Stomach smooth muscle (tissue), 2 donors: ENCODE data around the gene OSBP2.
A peak's percentile ranks its signal among the peaks of the same experiment; 100 is the strongest.

Experiments
- H3K27ac ChIP-seq: one replicate; pipeline ENCODE4 v1.7.0; 2013; ENCODE audit warnings: mild to moderate bottlenecking, low read length, inconsistent platforms
- H3K27me3 ChIP-seq, 2 donors: one replicate each; pipeline ENCODE4 v1.7.0; 2013; ENCODE audit warnings: low read length in 2 of 2; ENCODE audit not compliant: insufficient read depth in 2 of 2, control insufficient read depth in 1 of 2
- H3K36me3 ChIP-seq, 2 donors: one replicate each; pipeline ENCODE4 v1.7.0; 2013; ENCODE audit warnings: low read length in 2 of 2; ENCODE audit not compliant: control insufficient read depth in 2 of 2, insufficient read depth in 2 of 2
- H3K4me1 ChIP-seq: one replicate; pipeline ENCODE4 v1.7.0; 2013; ENCODE audit warnings: low read length; ENCODE audit not compliant: control insufficient read depth, insufficient read depth
- H3K4me3 ChIP-seq, 2 donors: one replicate each; pipeline ENCODE4 v1.7.0; 2013; ENCODE audit warnings: low read length in 2 of 2
- H3K9ac ChIP-seq, 2 donors: one replicate each; pipeline ENCODE4 v1.7.0; 2013; ENCODE audit warnings: low read length in 2 of 2, mild to moderate bottlenecking in 1 of 2
- H3K9me3 ChIP-seq, 2 donors: one replicate each; pipeline ENCODE4 v1.7.0; 2013; ENCODE audit warnings: low read length in 2 of 2; ENCODE audit not compliant: control insufficient read depth in 2 of 2
- donor health status: healthy.
- donor health status: Pancreatic carcinoma.

Gene OSBP2

DNA sequence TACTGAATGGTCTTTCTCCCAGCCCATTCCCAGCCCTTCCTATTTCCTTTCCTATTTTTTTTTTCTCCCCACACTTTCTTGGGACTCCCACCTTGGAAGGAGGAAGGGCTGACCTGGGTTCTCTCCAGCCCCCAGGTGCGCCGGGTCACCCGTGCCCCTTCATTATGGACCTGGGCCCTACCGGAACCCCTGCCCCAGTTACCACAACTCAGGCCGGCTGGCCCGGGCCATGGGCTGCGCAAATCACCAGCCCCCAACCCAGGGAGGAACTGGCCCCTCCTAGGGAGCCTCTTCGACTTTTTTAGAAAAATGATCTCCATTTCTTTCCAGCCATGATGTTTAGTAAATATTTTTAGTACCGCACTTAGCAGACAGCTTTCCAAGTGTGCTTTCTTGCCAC is 211.7 kb downstream of the OSBP2 start:
- no peak overlapping the region for H3K4me3 ChIP-seq
- H3K36me3 ChIP-seq, result no peaks in the 10 kb centered on the region
- no peaks in the 10 kb centered on the region for H3K9me3 ChIP-seq

GRCh38 chr22:30906946-30907345 is 212.3 kb downstream of the OSBP2 start:
- no peaks in the 10 kb centered on the region for H3K36me3 ChIP-seq
- no peaks in the 10 kb centered on the region for H3K9me3 ChIP-seq
- no peak overlapping the region for H3K27ac ChIP-seq
- no peak overlapping the region for H3K4me3 ChIP-seq
- H3K27me3 ChIP-seq, result no peaks in the 10 kb centered on the region
- no peak overlapping the region for H3K9ac ChIP-seq
- H3K4me1 ChIP-seq, result no peaks in the 10 kb centered on the region

More for the DNA sequence above, 211.7 kb downstream of the OSBP2 start:
- H3K4me1 ChIP-seq, result no peaks in the 10 kb centered on the region
- no peak overlapping the region for H3K27ac ChIP-seq
- H3K27me3 ChIP-seq, result no peaks in the 10 kb centered on the region
- no peak overlapping the region for H3K9ac ChIP-seq

- Histone ChIP-seq H3K36me3 (no peaks in the 10 kb centered on the region), H3K9ac (no peak overlapping the region), H3K4me3 (no peak overlapping the region), H3K4me1 (no peaks in the 10 kb centered on the region), H3K9me3 (no peaks in the 10 kb centered on the region), H3K27ac (no peak overlapping the region), H3K27me3 (no peaks in the 10 kb centered on the region)
These were observed 213.4 kb downstream of the OSBP2 start for GRCh38 chr22:30908051-30908461.

DNA sequence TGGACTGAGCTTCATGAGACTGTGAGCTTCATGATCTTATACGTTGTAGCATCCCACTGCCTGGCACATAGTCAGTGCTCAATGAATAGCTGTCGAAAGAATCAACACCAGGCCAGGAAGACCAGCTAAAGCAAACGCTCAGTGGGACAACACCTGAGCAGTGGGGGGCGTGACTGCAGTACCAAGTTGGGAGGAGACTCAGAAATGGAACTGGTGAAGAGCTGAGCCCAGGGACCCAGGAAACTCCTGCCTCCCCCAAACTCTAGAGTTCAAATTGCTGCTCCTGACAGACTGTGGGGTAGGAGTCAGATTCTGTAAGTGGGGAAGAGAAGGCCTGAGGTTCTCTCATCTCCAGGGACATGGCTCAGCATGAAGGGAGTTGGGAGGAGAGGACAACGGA is 214.6 kb downstream of the OSBP2 start:
- H3K27me3 ChIP-seq, result no peaks in the 10 kb centered on the region
- no peaks in the 10 kb centered on the region for H3K4me1 ChIP-seq
- H3K4me3 ChIP-seq, result no peak overlapping the region

DNA sequence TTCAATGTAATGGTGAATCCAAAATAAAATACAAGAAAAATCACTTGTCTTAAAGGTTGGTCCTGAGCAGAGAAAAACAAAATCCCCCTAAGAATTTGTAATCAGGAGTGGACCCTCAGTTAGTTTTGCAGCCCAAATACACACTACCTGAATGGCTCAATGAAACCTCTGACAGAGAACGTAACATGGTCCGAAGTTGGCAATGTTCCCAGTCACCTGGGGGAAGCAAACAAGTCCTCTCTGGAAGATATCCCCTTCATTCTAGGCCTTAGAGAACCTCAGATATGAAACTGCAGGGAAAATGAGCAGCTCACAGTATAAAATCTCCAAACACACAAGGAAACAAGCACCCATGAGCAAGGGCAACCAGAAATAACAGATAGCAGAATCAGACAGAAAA is 215.7 kb downstream of the OSBP2 start:
- H3K27me3 ChIP-seq, result no peaks in the 10 kb centered on the region
- no peaks in the 10 kb centered on the region for H3K4me1 ChIP-seq
- no peak overlapping the region for H3K27ac ChIP-seq
- no peaks in the 10 kb centered on the region for H3K36me3 ChIP-seq
- no peak overlapping the region for H3K4me3 ChIP-seq
- no peaks in the 10 kb centered on the region for H3K9me3 ChIP-seq
- H3K9ac ChIP-seq, result no peak overlapping the region

More for the DNA sequence above, 214.6 kb downstream of the OSBP2 start:
- no peak overlapping the region for H3K9ac ChIP-seq
- H3K36me3 ChIP-seq, result no peaks in the 10 kb centered on the region
- H3K27ac ChIP-seq, result no peak overlapping the region
- H3K9me3 ChIP-seq, result no peaks in the 10 kb centered on the region

GRCh38 chr22:30918761-30919160 is 224.1 kb downstream of the OSBP2 start:
- H3K4me3 ChIP-seq, result no peak overlapping the region
- no peak overlapping the region for H3K9ac ChIP-seq
- H3K27ac ChIP-seq, result no peak overlapping the region
- peaks cover 0 to 4% of the 10 kb centered on the region in 2 donors for H3K9me3 ChIP-seq
- H3K36me3 ChIP-seq, result no peaks in the 10 kb centered on the region
- peaks cover 7% of the 10 kb centered on the region for H3K4me1 ChIP-seq
- no peaks in the 10 kb centered on the region for H3K27me3 ChIP-seq

- H3K4me3 ChIP-seq, result no peak overlapping the region
- H3K27ac ChIP-seq, result no peak overlapping the region
- H3K9me3 ChIP-seq, result peaks cover 0 to 4% of the 10 kb centered on the region in 2 donors
- H3K27me3 ChIP-seq, result no peaks in the 10 kb centered on the region
- no peak overlapping the region for H3K9ac ChIP-seq
- no peaks in the 10 kb centered on the region for H3K36me3 ChIP-seq
- peaks cover 7% of the 10 kb centered on the region for H3K4me1 ChIP-seq
These were observed 225.3 kb downstream of the OSBP2 start for GRCh38 chr22:30919973-30920372.

DNA sequence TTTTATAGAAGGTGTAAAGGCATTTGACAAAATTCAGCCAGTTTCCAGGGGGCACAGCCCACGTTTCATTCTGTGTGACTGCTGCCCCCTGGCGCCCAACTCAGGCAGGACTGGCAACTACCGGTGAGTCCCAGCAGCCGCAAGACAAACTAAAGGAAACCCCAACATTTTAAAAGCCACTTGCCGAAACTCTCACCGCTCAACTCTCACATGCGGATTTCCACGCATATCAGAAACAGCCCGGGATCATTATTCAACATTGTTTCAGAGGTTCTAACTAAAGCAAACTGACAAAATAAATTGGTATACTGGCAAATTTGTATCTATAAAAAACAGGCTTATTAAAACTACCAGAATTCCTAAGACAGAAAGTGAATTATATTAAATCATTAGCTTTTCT is 225.7 kb downstream of the OSBP2 start:
- no peak overlapping the region for H3K4me3 ChIP-seq
- peaks cover 1 to 4% of the 10 kb centered on the region in 2 donors for H3K36me3 ChIP-seq
- no peaks in the 10 kb centered on the region for H3K27me3 ChIP-seq
- peaks cover 7% of the 10 kb centered on the region for H3K4me1 ChIP-seq
- H3K27ac ChIP-seq, result no peak overlapping the region
- H3K9ac ChIP-seq, result no peak overlapping the region
- H3K9me3 ChIP-seq, result peaks cover 0 to 4% of the 10 kb centered on the region in 2 donors

- H3K27ac ChIP-seq, result no peak overlapping the region
- H3K9me3 ChIP-seq, result no peaks in the 10 kb centered on the region
- H3K4me1 ChIP-seq, result peaks cover 7% of the 10 kb centered on the region
- H3K36me3 ChIP-seq, result peaks cover 4 to 11% of the 10 kb centered on the region in 2 donors
- H3K27me3 ChIP-seq, result no peaks in the 10 kb centered on the region
- H3K4me3 ChIP-seq, result peak overlapping the region in 1 of 2 donors; percentile 57
- H3K9ac ChIP-seq, result peak overlapping the region in 1 of 2 donors; percentile 1
These were observed 226.4 kb downstream of the OSBP2 start for GRCh38 chr22:30921108-30921507.

GRCh38 chr22:30922151-30922611 is 227.5 kb downstream of the OSBP2 start:
- Histone ChIP-seq H3K27ac (no peak overlapping the region), H3K27me3 (no peaks in the 10 kb centered on the region), H3K9ac (peak overlapping the region in 1 of 2 donors; percentile 31), H3K4me3 (peak overlapping the region; percentile 31 to 57), H3K36me3 (peaks cover 7 to 17% of the 10 kb centered on the region in 2 donors), H3K9me3 (no peaks in the 10 kb centered on the region), H3K4me1 (peaks cover 7% of the 10 kb centered on the region)

DNA sequence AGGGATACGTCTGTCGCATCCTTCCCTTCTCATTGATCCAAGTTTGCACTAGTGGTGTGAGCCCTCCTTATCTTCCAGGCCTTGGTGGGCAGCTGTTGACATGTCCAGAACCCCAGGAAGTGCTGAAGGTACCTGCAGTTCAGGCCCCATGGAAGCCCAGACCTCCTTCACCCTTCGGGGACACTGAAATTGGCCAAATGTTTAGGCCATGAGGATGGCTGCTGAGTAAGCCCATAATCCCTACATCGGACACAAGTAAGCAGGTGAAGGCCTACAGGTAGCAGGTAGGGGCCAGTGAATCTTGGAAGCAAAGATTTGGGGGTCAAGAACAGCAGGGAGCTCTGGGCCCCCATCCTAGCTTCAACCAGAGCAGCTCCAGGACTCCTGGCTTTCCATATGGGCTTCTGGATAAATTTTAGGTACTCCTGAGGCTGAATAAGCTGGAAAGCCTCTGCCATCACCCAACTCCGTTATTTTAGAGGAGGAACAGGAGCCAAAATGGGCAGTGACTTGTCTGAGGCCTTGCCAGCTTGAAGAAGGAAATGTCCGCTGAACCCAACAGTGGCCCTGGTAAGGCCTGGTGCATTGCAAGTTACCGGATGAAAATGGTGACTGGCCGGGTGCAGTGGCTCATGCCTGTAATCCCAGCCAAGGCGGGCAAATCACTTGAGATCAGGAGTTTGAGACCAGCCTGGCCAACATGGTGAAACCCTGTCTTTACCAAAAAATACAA is 228.7 kb downstream of the OSBP2 start:
- no peak overlapping the region for H3K27ac ChIP-seq
- no peak overlapping the region for H3K4me3 ChIP-seq
- no peaks in the 10 kb centered on the region for H3K9me3 ChIP-seq
- no peaks in the 10 kb centered on the region for H3K27me3 ChIP-seq
- H3K36me3 ChIP-seq, result peaks cover 15 to 29% of the 10 kb centered on the region in 2 donors
- H3K4me1 ChIP-seq, result peaks cover 7% of the 10 kb centered on the region
- no peak overlapping the region for H3K9ac ChIP-seq
